CD1c-positive myeloid dendritic cell (primary cell): Measurements from ENCODE around the gene RARRES2.
A peak's percentile ranks its signal among the peaks of the same experiment; 100 is the strongest.
"Not testable (repeated sequence)": the region's sequence is repeated elsewhere in the genome, so short reads cannot be mapped to it uniquely, and the experiment has no call there.

ENCODE experiments used
- DNase-seq: peaks from one replicate; pipeline ENCODE4 v3.0.0-alpha.2; 2016; ENCODE audit errors: extremely low spot score

RARRES2 gene

GRCh38 chr7:150341263-150342120 is at the start of gene RARRES2:
TSS of gene RARRES2 (minus strand) at chr7:150341629. CDS start at chr7:150340609, 1,020 bp downstream.
- DNase-seq = no peak

- DNase-seq = no peak
These were observed 48.8 kb upstream of the RARRES2 start for GRCh38 chr7:150390205-150390604.

- DNase-seq = no peak
These were observed 48.0 kb upstream of the RARRES2 start for GRCh38 chr7:150389532-150389816.

- DNase-seq = peak; percentile 44
These were observed 47.5 kb upstream of the RARRES2 start for GRCh38 chr7:150388709-150389531.

- DNase-seq = no peak
These were observed 46.9 kb upstream of the RARRES2 start for GRCh38 chr7:150388306-150388705.

GRCh38 chr7:150385884-150386283 is 44.5 kb upstream of the RARRES2 start:
- DNase-seq = not testable (repeated sequence)

- no peak for DNase-seq
These were observed 43.9 kb upstream of the RARRES2 start for GRCh38 chr7:150385302-150385723.

DNA sequence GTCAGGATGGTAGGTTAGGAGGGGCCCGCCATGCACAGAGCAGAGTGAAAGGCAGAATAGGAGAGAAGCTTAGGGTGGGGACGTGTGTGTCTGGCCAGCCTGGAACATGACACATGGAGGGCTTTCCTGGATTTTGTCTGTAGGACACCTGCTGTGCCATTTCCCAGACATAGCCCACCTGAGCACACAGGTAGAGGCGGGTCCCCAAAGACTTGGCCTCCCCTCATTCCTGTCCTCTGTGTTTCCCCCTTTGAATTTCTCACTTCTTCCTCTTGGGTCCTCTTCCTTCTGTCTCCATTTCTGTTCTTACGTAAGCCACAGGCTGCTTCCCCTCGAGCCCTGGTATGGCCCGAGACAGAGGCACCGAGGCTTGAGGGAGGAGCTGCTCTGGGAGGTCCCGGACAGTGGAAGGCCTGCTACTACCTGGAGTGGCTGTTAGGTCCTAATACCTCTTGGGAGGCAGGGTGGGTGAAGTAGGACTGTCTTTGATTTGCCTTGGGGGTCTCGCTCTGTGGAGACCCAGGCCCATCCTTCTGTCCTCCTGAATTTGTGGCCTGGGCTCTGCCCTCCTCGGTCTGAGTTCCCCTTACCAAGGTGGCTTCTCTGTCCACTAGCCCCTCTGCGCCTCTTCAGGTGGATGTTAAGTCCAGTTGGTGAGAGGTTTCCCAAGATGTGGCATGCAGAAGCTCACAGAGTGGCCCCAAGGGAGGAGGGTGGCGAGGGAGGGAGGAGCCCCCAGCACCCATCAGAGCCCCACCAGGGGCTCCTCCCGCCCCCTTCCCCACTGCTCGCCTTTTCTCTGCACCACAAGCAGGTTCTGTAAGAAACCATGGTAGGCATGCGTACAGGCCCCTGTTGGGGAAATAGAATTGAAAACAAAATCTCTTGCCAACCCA is 43.2 kb upstream of the RARRES2 start:
- peak; percentile 38 for DNase-seq

- no peak for DNase-seq
These were observed 42.4 kb upstream of the RARRES2 start for GRCh38 chr7:150383710-150384397.

GRCh38 chr7:150382844-150383225 is 41.4 kb upstream of the RARRES2 start:
- no peak for DNase-seq

- DNase-seq = no peak
These were observed 40.9 kb upstream of the RARRES2 start for GRCh38 chr7:150382123-150382843.

- DNase-seq = no peak
These were observed 40.3 kb upstream of the RARRES2 start for GRCh38 chr7:150381785-150382122.

- no peak for DNase-seq
These were observed 39.7 kb upstream of the RARRES2 start for GRCh38 chr7:150381096-150381495.

DNA sequence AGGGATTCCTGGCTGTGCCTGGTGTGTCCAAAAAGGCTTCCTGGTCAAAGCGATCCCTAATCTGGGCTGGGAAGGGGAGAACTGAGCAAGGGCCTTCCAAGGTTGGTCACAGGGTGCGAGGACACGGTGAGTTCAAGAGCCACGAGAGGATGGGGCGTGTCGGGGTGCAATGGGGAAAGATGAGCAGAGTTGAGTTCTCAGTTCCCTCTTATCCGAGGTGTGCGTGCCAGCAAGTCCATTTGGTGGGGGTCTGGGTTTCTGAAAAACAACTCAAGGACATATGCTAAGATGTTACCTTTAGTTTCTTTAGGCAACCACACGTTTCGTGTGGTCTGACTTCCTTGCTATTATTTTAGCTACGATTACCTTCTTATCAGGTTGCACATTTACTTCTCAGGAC is 39.0 kb upstream of the RARRES2 start:
- DNase-seq = peak; percentile 43

DNA sequence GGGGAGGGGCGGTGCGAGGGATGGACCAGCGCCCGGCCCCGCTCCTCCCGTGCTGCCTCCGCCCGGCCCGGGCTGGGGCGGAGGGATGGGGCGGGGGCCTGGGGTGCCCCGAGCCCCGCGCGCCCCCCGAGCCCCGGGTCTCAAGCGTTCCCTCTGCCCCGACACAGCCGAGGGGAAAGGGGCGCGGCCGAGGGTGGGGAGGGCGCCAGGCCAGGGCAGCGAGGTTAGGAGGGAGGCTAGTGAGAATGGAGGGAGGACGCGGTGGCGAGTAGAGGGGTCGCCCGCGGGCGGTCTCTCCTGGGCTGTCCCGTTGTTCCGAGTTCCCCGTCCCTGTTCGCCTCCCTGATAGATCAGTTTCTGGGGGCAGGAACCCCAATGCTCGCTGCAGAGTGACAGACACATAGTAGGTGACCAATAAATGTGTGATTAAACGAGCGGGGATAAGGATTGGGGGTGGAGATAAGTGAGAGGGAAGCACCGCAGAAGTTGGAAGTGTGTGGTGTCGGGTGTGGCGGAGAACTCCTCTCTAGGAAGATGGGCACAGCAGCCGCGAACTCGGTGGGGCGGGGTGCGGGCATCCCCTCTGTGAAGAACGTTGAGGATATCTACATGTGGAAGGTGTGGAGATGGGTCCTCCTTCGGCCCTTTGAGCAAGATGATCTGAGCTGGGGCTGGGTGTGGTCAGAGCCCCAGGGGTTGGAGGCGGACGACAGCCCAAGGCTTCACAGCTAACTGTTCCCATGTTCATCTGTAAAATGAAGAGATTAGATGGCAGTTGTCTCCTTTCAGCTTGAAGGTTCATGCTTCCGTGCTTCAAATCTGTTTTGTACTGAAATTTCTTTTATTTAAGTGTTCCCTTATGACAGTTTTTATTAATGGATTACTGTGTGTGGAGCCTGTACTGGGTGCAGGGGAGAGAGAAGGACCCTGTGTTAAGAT is 38.3 kb upstream of the RARRES2 start:
- DNase-seq = no peak

- DNase-seq = peak; percentile 98
These were observed 37.5 kb upstream of the RARRES2 start, which contains the start of gene ZNF775 for GRCh38 chr7:150378853-150379440. TSS of gene ZNF775 (plus strand) at chr7:150379330. CDS start at chr7:150388471, 9,141 bp downstream.

DNA sequence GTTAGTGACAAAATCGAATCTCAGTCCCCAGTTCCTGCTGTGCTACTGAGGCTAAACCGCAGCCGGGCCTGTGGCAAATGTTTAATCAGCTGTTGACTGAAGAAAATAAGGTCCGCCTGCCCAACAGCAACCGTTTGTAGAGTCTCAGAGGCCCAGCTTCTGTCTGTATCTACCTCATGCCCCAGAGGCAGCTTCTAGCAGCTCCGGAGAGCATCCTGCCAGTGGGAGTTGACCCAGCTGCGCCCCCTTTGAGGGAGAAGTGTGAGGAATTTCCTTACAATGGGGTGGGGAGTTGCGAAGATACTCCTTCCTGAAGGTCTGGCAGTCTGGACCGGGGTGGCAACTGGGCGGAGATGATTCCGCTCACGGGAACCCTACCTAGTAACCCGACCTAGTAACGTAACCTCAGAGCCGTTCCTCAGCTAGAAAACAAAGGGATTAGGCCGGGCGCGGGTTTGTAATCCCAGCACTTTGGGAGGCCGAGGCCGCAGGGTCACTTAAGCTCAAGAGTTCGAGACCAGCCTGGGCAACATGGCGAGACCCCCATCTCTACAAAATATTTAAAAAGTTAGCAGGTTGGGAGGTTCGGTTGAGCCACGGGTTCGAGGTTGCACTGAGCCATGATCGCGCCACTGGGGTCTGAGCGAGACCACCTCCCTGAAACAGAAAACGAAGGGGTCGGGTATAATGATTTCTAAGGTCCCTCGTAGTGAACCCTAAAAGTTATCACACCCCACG is 36.9 kb upstream of the RARRES2 start:
- DNase-seq = peak; percentile 56

DNA sequence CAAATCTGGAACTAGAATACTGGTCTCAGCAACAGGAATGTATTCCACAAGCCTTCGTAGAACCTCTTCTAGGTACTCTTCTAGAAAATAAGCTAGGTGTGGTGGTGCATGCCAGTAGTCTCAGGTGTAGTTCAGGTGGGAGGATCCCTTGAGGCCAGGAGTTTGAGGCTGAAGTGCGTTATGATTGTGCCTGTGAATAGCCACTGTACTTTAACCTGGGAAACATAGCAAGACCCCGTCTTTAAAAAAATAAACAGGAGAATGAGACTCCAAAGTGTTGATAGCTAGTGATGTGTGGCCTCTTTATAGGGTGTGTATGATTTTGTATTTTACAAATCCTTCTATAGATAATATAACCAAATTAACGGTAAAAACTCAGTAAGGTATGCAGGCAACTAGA is 36.2 kb upstream of the RARRES2 start:
- no peak for DNase-seq
